Motor neuron (in vitro differentiated cells): ENCODE measurements around the gene POLR2B. TPM values are rescaled to one million over a fixed set of nuclear protein-coding genes. Genes with fewer than 3 reads are reported as not detected.

ENCODE experiments used
- ATAC-seq, 8 experiments: fragments of 200-7000 bp; cut with Tn5 transposase; replicated peaks in 6 of 8; 2 replicates each; pipeline ENCODE4 v1.8.0; 2021; ENCODE audit warnings: mild to moderate bottlenecking in 8 of 8, moderate library complexity in 8 of 8
- H3K27ac ChIP-seq, 2 donors: fragments of 250-450 bp; sonication (Bioruptor Pico); 2 replicates each; pipeline ENCODE4 v1.9.0; 2021; ENCODE audit warnings: antibody characterized with exemption in 2 of 2, mild to moderate bottlenecking in 2 of 2, moderate library complexity in 1 of 2
- H3K4me1 ChIP-seq, 2 donors: fragments of 250-450 bp; sonication (Bioruptor Pico); replicated peaks in 1 of 2; 2 replicates each; pipeline ENCODE4 v1.6.1; 2021; ENCODE audit warnings: antibody characterized with exemption in 2 of 2, mild to moderate bottlenecking in 2 of 2, moderate library complexity in 1 of 2
- H3K4me3 ChIP-seq, 5 donors: fragments of 250-450 bp; sonication (Bioruptor Pico); 2 replicates each; pipeline ENCODE4 v1.9.0; 2021; ENCODE audit warnings: antibody characterized with exemption in 5 of 5, mild to moderate bottlenecking in 5 of 5, moderate library complexity in 4 of 5
- WGBS, 10 experiments: fragments of 450-650 bp; shearing (Covaris generic); methylation state at CpG; one replicate each; pipeline ENCODE4 v1.0.0; 2022; 5-methylcytosine and 5-hydroxymethylcytosine counted together
- in situ Hi-C, 9 experiments: fragments of 400-800 bp; cut with MboI; loops; one replicate each; pipeline ENCODE4 v1.15.0; 2021; ENCODE audit warnings: low sequenced_read_pairs in 9 of 9, low pct_unique_long_range_greater_than_20kb in 2 of 9; ENCODE audit not compliant: unreplicated experiment in 9 of 9
- total RNA-seq, 8 experiments: library from RNA; unstranded; fragments of 300-600 nt; gene quantifications; 2 replicates each; pipeline versions ENCODE4 v1.2.3 to v1.2.4, GENCODE V29; 2022

POLR2B gene
- total RNA-seq, 8 experiments from 2014 or later, result 88.1 to 129 (median 108) TPM

DNA sequence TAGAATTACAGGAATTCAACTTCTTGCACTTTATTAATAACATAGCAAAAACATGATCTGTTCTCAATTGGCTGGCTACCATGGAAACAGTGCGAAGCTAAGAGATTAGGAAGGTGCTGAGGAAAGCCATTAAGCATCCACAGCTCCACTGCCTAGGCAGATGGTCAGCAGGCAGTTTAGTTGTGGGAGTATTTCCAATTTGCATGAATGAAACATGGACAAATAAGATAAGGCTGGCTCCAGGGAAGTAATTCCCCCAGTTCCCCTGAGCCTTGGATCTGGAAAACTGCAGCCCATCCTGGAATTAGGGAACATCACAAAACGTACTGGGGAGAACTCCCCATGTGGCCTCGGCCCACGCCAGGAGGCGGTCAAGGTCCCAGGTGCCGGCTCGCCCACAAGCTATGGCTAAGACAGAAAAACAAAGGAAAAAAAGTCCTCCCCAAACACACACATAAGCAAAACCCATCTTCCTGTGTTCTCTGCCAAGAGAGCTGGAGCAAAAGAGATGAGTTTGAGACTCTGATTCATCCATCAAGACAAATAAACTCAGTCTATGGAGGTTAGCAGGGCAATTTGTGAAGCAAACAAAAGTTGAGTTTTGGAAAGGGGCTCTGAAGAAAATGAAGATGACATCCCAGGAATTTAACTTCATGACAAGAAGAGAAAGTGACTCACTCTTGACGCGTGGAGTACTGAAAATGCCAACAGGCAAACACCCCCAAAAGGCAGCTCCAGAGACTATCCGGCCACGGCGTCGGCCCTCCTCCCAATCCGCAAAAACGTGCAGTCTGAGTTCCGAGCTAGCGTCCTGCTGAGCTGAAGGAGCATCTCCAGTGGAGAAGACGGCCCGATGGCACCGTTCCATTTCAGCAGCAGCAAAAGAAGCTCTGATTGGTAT, 86.4 kb downstream of the POLR2B start:
- WGBS, 10 experiments, result 22 to 100% (median 87%) methylated on average over 2 to 15 of the region's 20 CpGs; no CpG with 5 or more reads in 1 of the 10 experiments
- ATAC-seq, result peak in 2 of 8 experiments; percentile 37 to 68
- Histone ChIP-seq H3K4me3 (no peak overlapping the region), H3K4me1 (peaks cover 0 to 5% of the 10 kb centered on the region in 2 donors), H3K27ac (no peak overlapping the region)
- in situ Hi-C loops, result no loop called here

DNA sequence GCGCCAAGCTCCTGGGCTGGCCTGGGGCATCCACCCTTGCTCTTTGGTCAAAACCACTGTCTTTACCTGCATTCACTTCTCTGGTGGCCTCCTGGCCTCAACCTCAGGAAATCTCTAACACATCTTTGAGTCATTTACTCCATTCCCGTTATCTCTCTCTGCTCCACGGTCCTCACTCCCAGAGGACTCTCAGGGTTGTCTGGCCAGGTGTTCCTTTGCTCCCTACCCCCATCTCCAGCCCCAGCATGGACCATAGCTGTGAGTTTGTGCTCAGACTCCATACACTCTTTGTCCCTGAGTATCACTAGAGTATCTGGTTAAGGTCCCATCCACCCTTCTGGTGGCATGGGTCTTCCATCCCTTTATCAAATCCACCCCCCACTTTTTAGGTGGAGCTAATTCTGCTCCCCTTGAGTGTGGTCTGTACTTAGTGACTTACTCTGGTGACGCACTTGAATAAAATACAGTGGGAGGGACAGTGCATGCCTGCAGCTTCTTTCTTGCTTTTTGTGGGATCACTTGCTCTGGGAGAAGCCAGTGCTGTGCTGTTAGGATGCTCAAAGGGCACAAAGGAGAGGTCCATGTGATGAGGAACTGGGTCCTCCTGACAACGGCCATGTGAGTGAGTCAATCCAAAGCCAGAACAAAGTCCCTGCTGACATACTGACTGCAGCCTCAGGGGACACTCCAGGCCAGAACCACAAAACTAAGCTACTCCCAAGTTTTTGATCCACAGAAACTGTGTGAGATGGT, 87.2 kb downstream of the POLR2B start:
- 95 to 100% (median 100%) methylated on average over 1 to 4 of the region's 5 CpGs; no CpG with 5 or more reads in 3 of the 10 experiments for WGBS, 10 experiments
- Histone ChIP-seq H3K4me1 (peaks cover 0 to 5% of the 10 kb centered on the region in 2 donors), H3K27ac (no peak overlapping the region), H3K4me3 (no peak overlapping the region)
- no peak for ATAC-seq
- in situ Hi-C loops, result no loop called here

DNA sequence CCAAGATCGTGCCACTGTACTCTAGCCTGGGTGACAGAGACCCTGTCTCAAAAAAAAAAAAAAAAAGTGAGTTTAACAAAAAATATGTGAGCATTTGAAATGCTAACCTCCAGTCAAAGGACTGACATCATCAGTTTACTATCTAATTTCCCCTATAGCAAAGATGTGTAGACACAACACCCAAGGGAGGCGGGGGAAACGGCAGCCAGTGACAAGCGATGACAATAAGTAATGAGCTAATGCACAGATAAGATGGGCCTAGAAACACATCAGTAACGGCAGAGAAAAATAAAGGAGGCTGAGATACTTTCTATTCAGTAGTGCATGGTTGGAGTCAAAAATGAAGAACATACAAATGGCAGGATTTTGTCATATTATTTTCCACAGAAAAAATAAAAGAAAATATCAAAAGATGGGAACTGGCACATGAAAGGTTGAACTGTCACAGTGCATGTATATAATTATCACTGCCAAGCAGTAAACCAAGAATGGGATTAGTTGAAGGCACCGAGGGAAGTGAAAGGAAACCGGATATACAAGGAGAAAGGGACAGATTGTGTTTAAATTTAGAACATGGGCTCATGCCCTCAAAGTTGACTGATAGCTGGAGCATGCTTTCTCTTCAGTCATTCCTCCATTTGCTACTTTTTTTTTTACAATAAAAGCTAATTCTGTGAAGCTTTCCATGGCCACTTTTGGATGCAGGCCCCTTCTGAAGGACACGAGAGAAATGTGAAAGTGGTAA, 89.7 kb downstream of the POLR2B start:
- in situ Hi-C loops, result no loop called here
- WGBS, 10 experiments, result 57 to 97% (median 72%) methylated on average over 4 to 8 of the region's 8 CpGs
- no peak overlapping the region for H3K4me3 ChIP-seq
- no peak overlapping the region for H3K27ac ChIP-seq
- peak in 1 of 8 experiments; percentile 45 for ATAC-seq
- peaks cover 0 to 2% of the 10 kb centered on the region in 2 donors for H3K4me1 ChIP-seq

DNA sequence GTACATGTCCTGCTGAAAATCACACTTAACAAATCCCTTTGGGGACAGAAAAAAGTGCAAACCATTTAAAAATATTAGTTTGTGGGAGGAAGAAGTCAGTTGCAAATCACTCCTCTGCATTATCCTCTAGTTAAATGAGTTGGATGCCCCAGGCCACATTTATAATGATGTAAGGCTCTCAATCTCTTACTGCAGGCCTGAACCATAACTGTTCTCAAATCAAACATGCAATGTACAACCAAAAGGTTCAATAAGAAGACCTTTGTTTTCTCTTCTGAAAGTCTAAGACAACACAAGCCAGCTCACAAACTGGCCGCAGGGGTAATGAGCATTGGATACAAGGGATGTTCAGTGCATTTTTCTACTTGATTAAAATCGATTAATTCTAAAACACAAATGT, 91.8 kb downstream of the POLR2B start:
- no peak for ATAC-seq
- in situ Hi-C loops, result no loop called here
- H3K4me1 ChIP-seq, result peaks cover 0 to 2% of the 10 kb centered on the region in 2 donors
- whole genome bisulfite sequencing, 10 experiments, result 40 to 100% (median 71%) methylated on average over 1 to 2 of the region's 2 CpGs; no CpG with 5 or more reads in 3 of the 10 experiments
- no peak overlapping the region for H3K4me3 ChIP-seq
- no peak overlapping the region for H3K27ac ChIP-seq

DNA sequence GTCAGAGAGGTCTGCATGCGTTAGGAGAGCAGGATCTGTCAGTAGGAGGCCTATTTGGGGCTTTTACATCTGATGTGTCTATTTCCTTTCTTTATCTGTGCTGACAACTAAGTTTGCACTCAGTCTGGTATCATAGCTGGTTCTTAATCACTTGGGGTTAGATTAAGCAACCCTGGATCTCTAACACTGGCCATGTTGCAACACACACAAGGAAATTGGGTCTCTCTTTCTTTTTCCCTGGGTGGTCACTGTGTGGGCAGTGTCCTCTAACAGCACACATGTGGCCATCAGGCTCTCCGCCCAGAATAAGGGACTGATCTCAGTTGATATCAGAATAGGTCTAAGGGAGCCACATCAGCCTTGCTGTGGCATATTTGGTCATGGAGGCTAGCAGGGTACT, 92.6 kb downstream of the POLR2B start:
- WGBS, 10 experiments, result 50 to 100% (median 80%) methylated on average over 1 to 2 of the region's 2 CpGs; no CpG with 5 or more reads in 7 of the 10 experiments
- peak in 2 of 8 experiments; percentile 15 for ATAC-seq
- H3K27ac ChIP-seq, result no peak overlapping the region
- H3K4me3 ChIP-seq, result no peak overlapping the region
- H3K4me1 ChIP-seq, result peaks cover 0 to 2% of the 10 kb centered on the region in 2 donors
- in situ Hi-C loops, result no loop called here

DNA sequence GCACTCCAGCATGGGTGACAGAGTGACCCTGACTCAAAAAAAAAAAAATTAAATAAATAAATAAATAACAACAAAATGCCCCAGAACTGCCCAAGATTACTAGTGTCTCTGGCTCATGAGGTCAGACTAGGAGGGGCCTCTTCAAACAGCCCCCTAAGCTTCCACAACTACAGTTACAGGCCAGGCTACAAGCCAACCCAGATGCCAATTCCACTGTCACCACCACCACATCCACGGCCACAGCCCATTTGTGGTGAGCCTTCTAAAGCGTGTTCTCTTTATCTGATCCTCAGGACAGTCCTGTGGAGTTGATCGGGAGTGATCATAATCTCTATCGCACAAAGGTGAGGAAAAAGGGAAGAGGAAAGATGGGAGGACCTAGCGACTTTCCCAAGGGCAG, 94.9 kb downstream of the POLR2B start:
- in situ Hi-C loops, result no loop called here
- Histone ChIP-seq H3K4me1 (peaks cover 2 to 6% of the 10 kb centered on the region in 2 donors), H3K4me3 (no peak overlapping the region), H3K27ac (no peak overlapping the region)
- 33 to 100% (median 75%) methylated on average over 1 to 4 of the region's 5 CpGs; no CpG with 5 or more reads in 3 of the 10 experiments for WGBS, 10 experiments
- no peak for ATAC-seq

DNA sequence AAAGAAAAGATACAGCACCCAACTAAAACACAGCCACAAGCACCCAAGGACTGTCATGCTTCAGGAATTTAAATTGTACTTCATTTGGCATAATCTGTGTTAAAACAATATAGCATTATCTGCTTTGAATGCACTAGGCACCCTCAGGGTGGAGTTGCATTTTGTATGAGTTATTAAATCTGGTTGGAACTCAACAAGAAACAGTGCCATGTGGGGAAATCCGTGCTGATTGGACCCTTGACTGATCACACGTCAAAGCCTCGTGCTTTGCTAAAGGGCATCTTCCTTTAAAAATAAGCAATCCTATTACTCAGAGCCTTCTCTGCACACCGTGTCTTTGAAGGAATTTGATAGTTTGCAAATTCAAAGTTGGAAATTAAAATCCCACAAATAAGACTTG, 96.0 kb downstream of the POLR2B start:
- WGBS, 10 experiments, result 0 to 71% (median 18%) methylated on average over 1 to 4 of the region's 4 CpGs; no CpG with 5 or more reads in 2 of the 10 experiments
- Histone ChIP-seq H3K4me3 (no peak overlapping the region), H3K4me1 (peaks cover 10 to 13% of the 10 kb centered on the region in 2 donors), H3K27ac (no peak overlapping the region)
- peak in 3 of 8 experiments; percentile 74 to 83 (median 80) for ATAC-seq
- in situ Hi-C loops, result no loop called here

DNA sequence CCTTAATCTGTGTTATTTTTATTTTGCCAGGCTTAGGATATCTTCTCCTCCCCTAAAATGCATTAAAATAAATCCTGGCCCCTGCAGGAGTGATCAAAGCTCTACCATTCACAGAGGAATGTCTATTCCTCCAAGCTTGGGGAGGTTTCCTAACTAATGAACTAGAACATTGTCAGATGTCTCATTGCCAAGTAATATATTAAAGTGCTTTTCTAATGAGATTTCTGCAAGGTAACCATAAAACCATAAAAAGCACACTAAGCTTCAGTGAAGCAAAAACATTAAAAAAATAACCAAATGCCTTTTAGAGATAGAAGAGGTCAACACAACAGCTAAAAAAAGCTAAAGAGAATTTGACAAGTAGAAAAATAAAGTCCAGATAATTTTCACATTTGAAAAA, 96.7 kb downstream of the POLR2B start:
- in situ Hi-C loops, result no loop called here
- Histone ChIP-seq H3K27ac (no peak overlapping the region), H3K4me1 (peaks cover 10 to 13% of the 10 kb centered on the region in 2 donors), H3K4me3 (no peak overlapping the region)
- ATAC-seq, result no peak

DNA sequence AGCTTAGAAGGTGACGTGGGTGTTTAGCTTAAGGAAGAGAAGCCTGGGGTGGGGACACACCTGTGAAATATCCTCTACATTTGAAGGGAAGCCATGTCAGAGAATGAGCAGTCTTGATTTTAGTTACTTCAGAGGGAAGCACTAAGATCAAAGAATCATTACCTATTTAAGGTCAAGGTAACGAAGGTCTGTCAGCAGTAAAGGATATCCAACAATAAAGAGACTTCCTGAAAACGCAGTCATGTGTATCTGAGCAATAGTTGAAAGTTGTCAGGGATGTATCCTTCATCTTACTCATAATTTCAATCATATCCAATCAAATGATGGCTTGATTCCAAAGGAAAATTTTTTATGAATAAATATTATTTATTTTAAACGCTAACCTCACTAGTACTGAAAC, 98.0 kb downstream of the POLR2B start:
- no peak for ATAC-seq
- WGBS, 10 experiments, result 48 to 100% (median 81%) methylated on average over 1 to 4 of the region's 4 CpGs
- in situ Hi-C loops, result no loop called here
- no peak overlapping the region for H3K27ac ChIP-seq
- H3K4me1 ChIP-seq, result peaks cover 10 to 13% of the 10 kb centered on the region in 2 donors
- H3K4me3 ChIP-seq, result no peak overlapping the region

DNA sequence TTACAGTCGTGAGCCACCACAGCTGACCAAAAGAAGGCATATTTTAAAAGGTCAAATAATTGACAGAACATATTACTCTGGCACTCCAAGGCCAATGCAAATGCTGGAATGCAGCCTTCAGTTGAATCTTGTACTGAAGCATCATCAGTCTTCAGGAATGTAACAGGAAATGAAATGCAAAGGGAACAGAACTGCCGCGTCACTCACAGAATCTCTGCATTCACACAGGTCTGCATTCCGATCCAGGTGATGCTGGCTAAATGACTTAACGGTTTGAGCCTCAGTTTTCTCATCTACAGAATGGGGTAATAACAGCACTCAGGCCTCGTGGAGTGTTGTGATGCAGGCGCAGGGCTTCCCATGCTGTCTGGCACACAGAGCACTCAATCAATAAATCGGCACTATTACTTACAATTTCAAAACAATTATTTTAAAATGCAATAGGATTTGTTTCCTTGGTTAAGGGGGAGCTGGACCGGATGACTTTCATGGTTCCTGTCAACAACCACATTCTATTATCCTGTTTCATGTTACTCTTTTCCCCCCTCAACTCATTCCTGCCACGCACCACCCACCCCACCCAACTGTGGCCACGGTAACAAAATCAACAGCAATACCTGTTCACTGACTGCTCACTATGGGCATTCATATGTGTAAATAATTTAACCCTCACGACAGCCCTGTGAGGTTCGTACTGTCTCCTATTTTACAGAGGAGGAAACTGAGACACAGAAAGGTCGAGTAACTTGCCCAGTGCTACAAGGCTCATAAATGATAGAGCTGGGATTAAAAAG, 99.1 kb downstream of the POLR2B start:
- in situ Hi-C loops, result no loop called here
- H3K4me1 ChIP-seq, result peaks cover 10 to 13% of the 10 kb centered on the region in 2 donors
- H3K4me3 ChIP-seq, result no peak overlapping the region
- H3K27ac ChIP-seq, result no peak overlapping the region
- peak in 2 of 8 experiments; percentile 9 to 12 for ATAC-seq
- 20 to 100% (median 77%) methylated on average over 1 to 8 of the region's 14 CpGs for WGBS, 10 experiments

DNA sequence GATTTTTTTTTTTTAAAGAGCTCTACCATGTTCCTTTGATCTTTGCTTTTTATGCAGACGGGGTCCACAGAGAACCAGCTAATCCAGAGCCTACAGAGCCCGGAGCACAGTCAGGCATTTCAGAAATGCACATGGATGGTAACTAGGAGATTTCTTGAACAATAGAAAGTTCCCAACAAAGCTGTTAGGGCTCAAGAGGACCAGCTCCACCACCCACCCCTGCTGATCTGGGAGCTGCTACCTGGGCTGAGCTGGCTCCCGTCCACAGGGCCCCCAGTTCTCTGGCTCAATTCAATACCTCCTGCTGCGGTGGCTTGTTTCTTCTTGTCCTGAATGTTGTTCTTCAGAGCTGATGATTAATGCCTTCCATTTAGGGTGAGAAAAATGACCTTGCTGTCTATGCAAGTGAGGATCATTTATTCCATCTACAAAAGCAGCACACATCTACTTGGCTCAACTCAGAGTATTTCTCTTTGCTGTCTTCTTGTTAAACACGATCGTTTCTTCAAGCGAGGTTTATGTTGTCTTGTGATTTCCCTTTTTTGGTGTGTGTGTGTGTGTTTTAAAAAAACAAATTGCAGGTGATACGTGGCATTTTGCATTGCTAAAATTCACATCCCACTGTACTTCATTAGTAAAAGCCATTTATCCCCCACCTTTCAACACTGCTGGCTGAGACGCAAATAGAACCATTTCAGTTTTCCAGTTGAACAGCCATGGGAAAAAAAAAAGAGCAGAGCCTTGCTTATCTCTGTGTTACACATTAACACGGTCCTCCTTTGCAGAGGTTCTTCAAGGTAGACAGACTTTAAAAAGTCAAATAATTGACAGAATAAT, 100.2 kb downstream of the POLR2B start:
- Histone ChIP-seq H3K27ac (no peak overlapping the region), H3K4me3 (peak overlapping the region in 3 of 5 donors; percentile 2 to 7 (median 3)), H3K4me1 (peaks cover 10 to 13% of the 10 kb centered on the region in 2 donors)
- WGBS, 10 experiments, result 0 to 76% (median 8%) methylated on average over 1 to 9 of the region's 10 CpGs
- in situ Hi-C loops, result no loop called here
- ATAC-seq, result peak in 6 of 8 experiments; percentile 37 to 94 (median 91)
